HL-60 (cell line): ENCODE data around the gene DOK5.

Experiments
- DNase-seq, 2 experiments: peaks; one replicate each; pipeline ENCODE4 v3.0.0-alpha.2; 2010 to 2020; ENCODE audit warnings: low read depth in 1 of 2, low spot score in 1 of 2
- H3K27ac ChIP-seq: fragments of 250-450 bp; sonication (Bioruptor Pico); replicated peaks from 2 replicates; pipeline ENCODE4 v1.5.1; 2020; ENCODE audit warnings: mild to moderate bottlenecking, moderate library complexity
- H3K27me3 ChIP-seq: fragments of 250-450 bp; sonication (Bioruptor Pico); 2 replicates; pipeline ENCODE4 v1.5.1; 2021; ENCODE audit warnings: mild to moderate bottlenecking, moderate library complexity; ENCODE audit not compliant: insufficient read depth, poor library complexity, severe bottlenecking
- H3K4me3 ChIP-seq: replicated peaks from 2 replicates; pipeline ENCODE4 v1.5.1; 2011; ENCODE audit warnings: mild to moderate bottlenecking, control low read depth, low read length; ENCODE audit not compliant: insufficient read depth
- CTCF ChIP-seq: IDR thresholded peaks from one replicate; pipeline ENCODE4 v1.5.1; 2011; ENCODE audit warnings: low read length, control low read depth, inconsistent platforms; ENCODE audit not compliant: insufficient read depth
- GABPA ChIP-seq: IDR thresholded peaks from 2 replicates; pipeline ENCODE4 v1.6.1; 2012; ENCODE audit warnings: low read depth
- POLR2AphosphoS5 ChIP-seq: IDR thresholded peaks from 2 replicates; pipeline ENCODE4 v1.6.1; 2012; ENCODE audit warnings: low read depth
- REST ChIP-seq: IDR thresholded peaks from 2 replicates; pipeline ENCODE4 v1.6.1; 2012; ENCODE audit warnings: low read depth; ENCODE audit not compliant: insufficient replicate concordance
- SPI1 ChIP-seq: IDR thresholded peaks from 2 replicates; pipeline ENCODE4 v1.6.1; 2012; ENCODE audit warnings: low read depth, mild to moderate bottlenecking, borderline replicate concordance

The DOK5 gene

GRCh38 chr20:54585217-54585616 is 109.8 kb downstream of the DOK5 start:
- H3K4me3 ChIP-seq: no peak overlapping the region
- no peak for DNase-seq
- H3K27me3 ChIP-seq: no peaks in the 10 kb centered on the region
- H3K27ac ChIP-seq: no peak overlapping the region
- TF ChIP-seq POLR2AphosphoS5 (no peak), REST (no peak), GABPA (no peak), SPI1 (no peak), CTCF (no peak)

GRCh38 chr20:54587408-54587807 is 112.0 kb downstream of the DOK5 start:
- Histone ChIP-seq H3K27me3 (no peaks in the 10 kb centered on the region), H3K27ac (no peak overlapping the region), H3K4me3 (no peak overlapping the region)
- TF ChIP-seq SPI1 (no peak), REST (no peak), POLR2AphosphoS5 (no peak), CTCF (no peak), GABPA (no peak)
- no peak for DNase-seq

GRCh38 chr20:54589402-54590030 is 114.1 kb downstream of the DOK5 start:
- no peak overlapping the region for H3K27ac ChIP-seq
- TF ChIP-seq CTCF (no peak), SPI1 (no peak), REST (no peak), GABPA (no peak), POLR2AphosphoS5 (no peak)
- H3K4me3 ChIP-seq: no peak overlapping the region
- no peaks in the 10 kb centered on the region for H3K27me3 ChIP-seq
- no peak for DNase-seq
